Measurements from ENCODE around the gene TRIM71. TPM values are rescaled to one million over a fixed set of nuclear protein-coding genes. Genes with fewer than 3 reads are reported as not detected.

TRIM71 gene
- total and polyA plus RNA-seq, 2 of the 13 experiments (the other 11 are each of a cell fraction or from before 2014, with no cell fraction given) = 21.7 to 76.9 TPM

GRCh38 chr3:32856355-32856889, 38.6 kb downstream of the TRIM71 start:
- in situ Hi-C loops (cut with HindIII; ENCODE audit: extremely low pct_ligation_motif_present, low pct_unique_long_range_greater_than_20kb) = no loop called here
- TF ChIP-seq ZSCAN29 (CRISPR knock-in tag; conservative IDR thresholded peaks at IDR 0.05) (no peak), ZKSCAN8 (CRISPR knock-in tag; IDR thresholded peaks at IDR 0.05; ENCODE audit: borderline replicate concordance) (no peak), TAF1 (CRISPR knock-in tag; IDR thresholded peaks at IDR 0.05) (no peak), ZBTB4 (CRISPR knock-in tag; IDR thresholded peaks at IDR 0.05; ENCODE audit: borderline replicate concordance) (peak; percentile 17; the same call in 1 of the 2 replicates), IRF9 (CRISPR knock-in tag; IDR thresholded peaks at IDR 0.05; ENCODE audit: borderline replicate concordance) (no peak), ZNF713 (CRISPR knock-in tag; IDR thresholded peaks at IDR 0.05) (no peak), ZNF710 (CRISPR knock-in tag; IDR thresholded peaks at IDR 0.05; ENCODE audit: borderline replicate concordance) (no peak), RARA (CRISPR knock-in tag; IDR thresholded peaks at IDR 0.05) (peak; percentile 46), NR2C2 (CRISPR knock-in tag; IDR thresholded peaks at IDR 0.05; ENCODE audit: borderline replicate concordance) (0 out of 2 replicates have a peak, but pooled peaks have one; percentile 57), ZNF34 (CRISPR knock-in tag; IDR thresholded peaks at IDR 0.05; ENCODE audit: borderline replicate concordance) (no peak), TEAD3 (CRISPR knock-in tag; optimal IDR thresholded peaks at IDR 0.05; ENCODE audit: borderline replicate concordance) (peak; percentile 35), ZNF230 (CRISPR knock-in tag; IDR thresholded peaks at IDR 0.05) (no peak), SMC3 (IDR thresholded peaks at IDR 0.05; ENCODE audit: low read length) (no peak), SP2 (CRISPR knock-in tag; IDR thresholded peaks at IDR 0.05) (no peak), MED13 (CRISPR knock-in tag; IDR thresholded peaks at IDR 0.05) (no peak), ZNF33A (CRISPR knock-in tag; IDR thresholded peaks at IDR 0.05; ENCODE audit: borderline replicate concordance) (no peak)
- TF ChIP-seq, protein P1, sequence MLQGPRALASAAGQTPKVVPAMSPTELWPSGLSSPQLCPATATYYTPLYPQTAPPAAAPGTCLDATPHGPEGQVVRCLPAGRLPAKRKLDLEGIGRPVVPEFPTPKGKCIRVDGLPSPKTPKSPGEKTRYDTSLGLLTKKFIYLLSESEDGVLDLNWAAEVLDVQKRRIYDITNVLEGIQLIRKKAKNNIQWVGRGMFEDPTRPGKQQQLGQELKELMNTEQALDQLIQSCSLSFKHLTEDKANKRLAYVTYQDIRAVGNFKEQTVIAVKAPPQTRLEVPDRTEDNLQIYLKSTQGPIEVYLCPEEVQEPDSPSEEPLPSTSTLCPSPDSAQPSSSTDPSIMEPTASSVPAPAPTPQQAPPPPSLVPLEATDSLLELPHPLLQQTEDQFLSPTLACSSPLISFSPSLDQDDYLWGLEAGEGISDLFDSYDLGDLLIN (CRISPR knock-in tag; IDR thresholded peaks at IDR 0.05; ENCODE audit: borderline replicate concordance) = no peak

More at GRCh38 chr3:32856355-32856889, 38.6 kb downstream of the TRIM71 start:
- CTCF ChIA-PET (ENCODE audit: low intra/inter-chr PET ratio, low total read pairs) = interaction anchor here (1.2 kb wide), 1 partner anchor 17 kb away, joined by 3 read pairs; no protein-coding TSS in a partner anchor
- H3K4me2 ChIP-seq (ENCODE audit: low read depth, low read length) = peak overlapping the region; percentile 59
- peaks cover 96% of the 10 kb centered on the region for H4K20me1 ChIP-seq (ENCODE audit: insufficient read depth, low read length)
- FAIRE-seq (no peak), ATAC-seq (peak; percentile 14), DNase-seq (ENCODE audit: low spot score) (peak; percentile 65)
- no TSS peak for BruUV-seq (replicated peaks)
- H3K9me3 ChIP-seq (ENCODE audit: low read length) = no peaks in the 10 kb centered on the region
- H3K27me3 ChIP-seq (ENCODE audit: control insufficient read depth in 1 of 2, insufficient read depth in 2 of 2, low read length in 2 of 2) = no peaks in the 10 kb centered on the region
- peak overlapping the region; percentile 76 for H3K27ac ChIP-seq (ENCODE audit: extremely low read length, insufficient read depth, low read length)
- H3K4me1 ChIP-seq (ENCODE audit: insufficient read depth, low read length) = peaks cover 100% of the 10 kb centered on the region
- no peak overlapping the region for H2AFZ ChIP-seq (ENCODE audit: low read length)
- intact Hi-C loops (cut with micrococcal nuclease; ENCODE audit: unreplicated experiment) = no loop called here
- WGBS (ENCODE audit: low lambda C conversion rate) = 19% methylated on average over 6 of the region's 6 CpGs
- peak overlapping the region in 1 of 3 experiments; percentile 17; a peak in 1 of 6 replicates for H3K4me3 ChIP-seq (replicated peaks in 1 of 3; ENCODE audit: insufficient read depth in 1 of 3, low read depth in 2 of 3, low read length in 3 of 3)
- POLR2A ChIA-PET = interaction anchor here (0.7 to 2.7 kb wide), 9 partner anchors 13 to 201 kb away, joined by 3 to 23 read pairs (median 5); no protein-coding TSS in a partner anchor
- peaks cover 10 to 36% of the 10 kb centered on the region in 2 experiments for H3K36me3 ChIP-seq (replicated peaks in 1 of 2; ENCODE audit: control insufficient read depth in 1 of 2, insufficient read depth in 2 of 2, low read length in 2 of 2)
- no peak overlapping the region; the same call in 1 of the 2 replicates for H3K9ac ChIP-seq (ENCODE audit: insufficient read depth, low read depth, low read length)
- peaks cover 94% of the 10 kb centered on the region for H3K79me2 ChIP-seq (ENCODE audit: insufficient read depth, low read length)

All from HepG2 (cell line).